Gastroesophageal sphincter (tissue), 4 donors: ENCODE data around the gene CTNNBIP1. TPM values are rescaled to one million over a fixed set of nuclear protein-coding genes. Genes with fewer than 3 reads are reported as not detected.

ENCODE experiments used
- ATAC-seq: fragments of 150-250 bp; one replicate; pipeline ENCODE4 v1.9.1; 2016; ENCODE audit warnings: mild to moderate bottlenecking, moderate library complexity
- H3K27ac ChIP-seq, 4 donors: fragments of 200-600 bp; sonication (generic) in 3 of 4; 1 replicate in 3 of 4; 2 replicates in 1 of 4; pipeline ENCODE4 v1.5.1; 2016 to 2019
- H3K27me3 ChIP-seq: fragments of 200-600 bp; sonication (generic); one replicate; pipeline ENCODE4 v1.5.1; 2019
- H3K36me3 ChIP-seq, 2 donors: fragments of 200-600 bp; sonication (generic); one replicate each; pipeline ENCODE4 v1.5.1; 2019; ENCODE audit warnings: control low read depth in 1 of 2
- H3K4me1 ChIP-seq, 3 donors: fragments of 200-600 bp; sonication (generic); 1 replicate in 2 of 3; 2 replicates in 1 of 3; pipeline ENCODE4 v1.5.1; 2016 to 2019; ENCODE audit warnings: control low read depth in 2 of 3
- H3K4me3 ChIP-seq, 2 donors: fragments of 200-600 bp; sonication (generic); one replicate each; pipeline ENCODE4 v1.5.1; 2019; ENCODE audit warnings: mild to moderate bottlenecking in 1 of 2, moderate library complexity in 1 of 2
- H3K9me3 ChIP-seq, 3 donors: fragments of 200-600 bp; sonication (generic); one replicate each; pipeline ENCODE4 v1.5.1; 2017 to 2019; ENCODE audit warnings: control low read depth in 2 of 3
- CTCF ChIP-seq, 4 experiments: fragments of 200-600 bp in 2 of 4; fragments of 450-650 bp in 2 of 4; sonication (generic) in 1 of 4; IDR thresholded peaks; one replicate each; pipeline ENCODE4 v1.5.1; 2017 to 2019; ENCODE audit warnings: antibody characterized with exemption in 4 of 4, mild to moderate bottlenecking in 2 of 4, moderate library complexity in 2 of 4
- EP300 ChIP-seq: sonication (generic); formaldehyde crosslinking; IDR thresholded peaks from one replicate; pipeline ENCODE4 v1.6.1; 2017; ENCODE audit warnings: antibody characterized with exemption, mild to moderate bottlenecking
- POLR2A ChIP-seq, 2 donors: fragments of 450-650 bp; IDR thresholded peaks; one replicate each; pipeline ENCODE4 v1.6.1; 2017; ENCODE audit warnings: antibody characterized with exemption in 2 of 2, mild to moderate bottlenecking in 2 of 2, moderate library complexity in 1 of 2
- POLR2AphosphoS5 ChIP-seq: sonication (generic); formaldehyde crosslinking; IDR thresholded peaks from one replicate; pipeline ENCODE4 v1.6.1; 2017; ENCODE audit warnings: antibody characterized with exemption
- WGBS, 2 donors: methylation state at CpG; one replicate each; pipeline ENCODE4 v1.1.5; 2018; ENCODE audit warnings: low coverage in 1 of 2; 5-methylcytosine and 5-hydroxymethylcytosine counted together
- total RNA-seq, 4 donors: library from RNA; depleted of rRNA; stranded (reverse); fragments of >200 nt; gene quantifications; one replicate each; pipeline ENCODE4 v1.1.0, GENCODE V29; 2016

CTNNBIP1 gene
- total RNA-seq, 4 donors from 2014 or later = 13.7 to 27.6 (median 21.0) TPM

- Histone ChIP-seq H3K4me3 (no peak overlapping the region), H3K9me3 (no peaks in the 10 kb centered on the region), H3K27me3 (no peaks in the 10 kb centered on the region), H3K36me3 (no peaks in the 10 kb centered on the region), H3K4me1 (peaks cover 0 to 32% (median 12%) of the 10 kb centered on the region in 3 donors), H3K27ac (peak overlapping the region in 3 of 4 donors; percentile 58 to 74 (median 73))
- TF ChIP-seq POLR2A (IDR thresholded peaks at IDR 0.05) = no peak
- no peak for TF ChIP-seq EP300
- no peak for TF ChIP-seq CTCF (IDR thresholded peaks at IDR 0.05)
- TF ChIP-seq POLR2AphosphoS5 = no peak
- ATAC-seq = no peak
- WGBS, 2 donors = 68 to 73% methylated on average over 2 to 3 of the region's 9 CpGs
Observed at GRCh38 chr1:9901148-9902059, 8.7 kb downstream of the CTNNBIP1 start.

- Histone ChIP-seq H3K27me3 (no peaks in the 10 kb centered on the region), H3K27ac (peak overlapping the region in 3 of 4 donors; percentile 58 to 74 (median 73)), H3K4me3 (peak overlapping the region in 1 of 2 donors; percentile 17), H3K9me3 (no peaks in the 10 kb centered on the region), H3K36me3 (no peaks in the 10 kb centered on the region), H3K4me1 (peaks cover 0 to 32% (median 12%) of the 10 kb centered on the region in 3 donors)
- TF ChIP-seq POLR2A (IDR thresholded peaks at IDR 0.05) (peak in 1 of 2 donors; percentile 31), POLR2AphosphoS5 (no peak)
- peak; percentile 85 for ATAC-seq
- WGBS, 2 donors = 62 to 68% methylated on average over 5 to 7 of the region's 18 CpGs
Observed at GRCh38 chr1:9900142-9901043, 9.7 kb downstream of the CTNNBIP1 start.

GRCh38 chr1:9894115-9894514 is 16.0 kb downstream of the CTNNBIP1 start:
- no peak for ATAC-seq
- Histone ChIP-seq H3K27me3 (no peaks in the 10 kb centered on the region), H3K4me1 (peaks cover 2 to 41% (median 19%) of the 10 kb centered on the region in 3 donors), H3K4me3 (no peak overlapping the region), H3K36me3 (no peaks in the 10 kb centered on the region), H3K27ac (no peak overlapping the region), H3K9me3 (no peaks in the 10 kb centered on the region)
- TF ChIP-seq EP300 = no peak
- TF ChIP-seq POLR2AphosphoS5 = no peak
- TF ChIP-seq POLR2A (IDR thresholded peaks at IDR 0.05) = no peak
- TF ChIP-seq CTCF (IDR thresholded peaks at IDR 0.05) = no peak
- WGBS, 2 donors = 87 to 100% methylated on average over 2 to 3 of the region's 3 CpGs

GRCh38 chr1:9892563-9893528 is 17.2 kb downstream of the CTNNBIP1 start:
- TF ChIP-seq POLR2A (IDR thresholded peaks at IDR 0.05) = no peak
- no peak for TF ChIP-seq POLR2AphosphoS5
- TF ChIP-seq EP300 = no peak
- TF ChIP-seq CTCF (IDR thresholded peaks at IDR 0.05) = no peak
- Histone ChIP-seq H3K27me3 (no peaks in the 10 kb centered on the region), H3K27ac (peak overlapping the region in 3 of 4 donors; percentile 2 to 58 (median 54)), H3K36me3 (no peaks in the 10 kb centered on the region), H3K9me3 (no peaks in the 10 kb centered on the region), H3K4me1 (peaks cover 2 to 44% (median 19%) of the 10 kb centered on the region in 3 donors), H3K4me3 (no peak overlapping the region)
- 68 to 83% methylated on average over 3 to 11 of the region's 14 CpGs for WGBS, 2 donors
- no peak for ATAC-seq
